HFF-Myc (cell line): ENCODE measurements around the gene GBX2.
A peak's percentile ranks its signal among the peaks of the same experiment; 100 is the strongest.

Experiments used
- DNase-seq: peaks from one replicate; pipeline ENCODE4 v3.0.0-alpha.2; 2011; ENCODE audit warnings: low read depth; ENCODE audit errors: extremely low read depth
- H3K4me3 ChIP-seq: replicated peaks from 2 replicates; pipeline ENCODE4 v1.5.1; 2011; ENCODE audit warnings: low read depth, mild to moderate bottlenecking, control low read depth, low read length
- TF ChIP-seq, protein P1 (sequence below): IDR thresholded peaks from 2 replicates; pipeline ENCODE4 v1.5.1; 2012; ENCODE audit warnings: mild to moderate bottlenecking, low read depth, low read length, control low read depth; ENCODE audit errors: missing control alignments

Gene GBX2

DNA sequence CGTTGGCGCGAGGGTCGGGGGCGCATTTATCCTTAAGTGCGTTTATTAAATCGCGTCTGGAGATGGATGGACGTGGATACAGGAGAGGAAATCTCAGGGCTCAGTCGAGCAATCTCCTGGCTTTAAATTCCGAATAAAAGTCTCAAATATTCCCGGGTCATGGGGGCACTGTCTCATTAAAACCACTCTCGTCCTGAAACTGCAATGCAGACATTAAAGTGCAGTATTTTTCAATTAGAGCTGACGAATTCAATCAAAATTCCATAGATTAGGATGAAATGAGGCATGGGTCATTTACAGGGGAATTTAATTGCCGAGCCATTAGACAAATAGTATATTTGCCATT is 10.7 kb upstream of the GBX2 start:
- DNase-seq: no peak
- TF ChIP-seq, protein P1, sequence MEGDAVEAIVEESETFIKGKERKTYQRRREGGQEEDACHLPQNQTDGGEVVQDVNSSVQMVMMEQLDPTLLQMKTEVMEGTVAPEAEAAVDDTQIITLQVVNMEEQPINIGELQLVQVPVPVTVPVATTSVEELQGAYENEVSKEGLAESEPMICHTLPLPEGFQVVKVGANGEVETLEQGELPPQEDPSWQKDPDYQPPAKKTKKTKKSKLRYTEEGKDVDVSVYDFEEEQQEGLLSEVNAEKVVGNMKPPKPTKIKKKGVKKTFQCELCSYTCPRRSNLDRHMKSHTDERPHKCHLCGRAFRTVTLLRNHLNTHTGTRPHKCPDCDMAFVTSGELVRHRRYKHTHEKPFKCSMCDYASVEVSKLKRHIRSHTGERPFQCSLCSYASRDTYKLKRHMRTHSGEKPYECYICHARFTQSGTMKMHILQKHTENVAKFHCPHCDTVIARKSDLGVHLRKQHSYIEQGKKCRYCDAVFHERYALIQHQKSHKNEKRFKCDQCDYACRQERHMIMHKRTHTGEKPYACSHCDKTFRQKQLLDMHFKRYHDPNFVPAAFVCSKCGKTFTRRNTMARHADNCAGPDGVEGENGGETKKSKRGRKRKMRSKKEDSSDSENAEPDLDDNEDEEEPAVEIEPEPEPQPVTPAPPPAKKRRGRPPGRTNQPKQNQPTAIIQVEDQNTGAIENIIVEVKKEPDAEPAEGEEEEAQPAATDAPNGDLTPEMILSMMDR: no peak
- H3K4me3 ChIP-seq: peak overlapping the region; percentile 33

DNA sequence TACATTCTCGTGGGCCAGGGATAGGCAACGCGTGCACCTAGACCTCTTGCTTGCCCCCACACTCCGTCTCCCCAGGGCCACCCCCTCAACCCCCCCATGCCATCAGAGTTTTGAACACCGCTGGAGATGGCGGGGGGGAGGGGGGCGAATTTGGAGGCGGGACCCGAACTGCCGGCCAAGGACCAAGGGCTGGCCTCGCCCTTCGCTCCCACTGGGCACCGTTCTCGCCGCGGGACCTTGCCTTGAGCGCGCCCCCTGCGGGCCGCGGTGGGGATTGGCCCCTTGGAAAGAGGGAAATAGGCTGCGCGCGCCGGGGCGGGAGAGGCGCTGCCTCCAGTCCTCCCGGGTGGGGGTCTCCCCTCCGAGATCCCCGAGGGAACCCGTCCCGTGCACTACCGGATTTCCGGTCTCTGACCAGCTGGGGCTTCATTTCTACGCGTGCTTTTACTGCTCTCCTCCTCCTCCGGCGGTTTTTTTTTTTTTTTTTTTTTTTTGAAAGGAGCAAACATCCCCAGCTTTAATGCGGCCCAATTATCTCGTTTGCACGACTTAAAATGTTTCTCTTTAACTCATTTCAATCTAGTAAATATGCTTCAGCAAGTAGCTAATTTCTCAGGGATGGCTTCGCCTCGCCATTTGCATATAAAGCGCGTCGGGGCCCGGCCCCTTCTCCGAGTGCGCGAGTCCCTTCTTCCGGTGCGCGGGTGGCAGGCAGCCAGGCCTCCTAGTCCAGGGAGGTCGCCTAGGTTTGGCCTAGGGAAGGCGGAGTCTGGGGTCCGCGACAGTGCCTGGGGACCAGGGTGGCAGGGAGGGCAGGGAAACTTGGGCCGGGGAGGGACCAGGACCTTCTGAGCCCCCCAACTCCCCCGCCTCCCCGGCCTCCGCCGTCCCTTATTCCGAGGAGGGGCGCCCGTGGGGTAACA is 10.0 kb upstream of the GBX2 start:
- H3K4me3 ChIP-seq: peak overlapping the region; percentile 33
- TF ChIP-seq, protein P1: peak; percentile 80
- no peak for DNase-seq

DNA sequence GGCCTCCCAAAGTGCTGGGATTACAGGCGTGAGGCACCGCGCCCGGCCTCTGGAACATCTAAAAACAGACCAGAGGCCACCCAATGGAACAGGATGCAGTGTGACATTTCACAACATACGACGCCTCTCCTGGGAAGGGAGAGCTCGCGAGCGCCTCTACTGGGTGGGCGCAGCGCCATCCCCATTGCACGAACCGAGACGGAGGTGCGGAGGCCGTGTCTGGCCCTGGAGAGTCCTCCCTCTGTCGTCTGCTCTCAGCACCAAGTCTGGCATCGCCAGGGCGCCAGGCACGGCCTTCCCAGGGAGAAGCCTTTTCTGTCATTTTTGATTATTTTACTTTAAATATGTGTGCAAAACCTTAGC is 9.4 kb upstream of the GBX2 start:
- TF ChIP-seq, protein P1: peak; percentile 14
- no peak for DNase-seq
- no peak overlapping the region for H3K4me3 ChIP-seq

DNA sequence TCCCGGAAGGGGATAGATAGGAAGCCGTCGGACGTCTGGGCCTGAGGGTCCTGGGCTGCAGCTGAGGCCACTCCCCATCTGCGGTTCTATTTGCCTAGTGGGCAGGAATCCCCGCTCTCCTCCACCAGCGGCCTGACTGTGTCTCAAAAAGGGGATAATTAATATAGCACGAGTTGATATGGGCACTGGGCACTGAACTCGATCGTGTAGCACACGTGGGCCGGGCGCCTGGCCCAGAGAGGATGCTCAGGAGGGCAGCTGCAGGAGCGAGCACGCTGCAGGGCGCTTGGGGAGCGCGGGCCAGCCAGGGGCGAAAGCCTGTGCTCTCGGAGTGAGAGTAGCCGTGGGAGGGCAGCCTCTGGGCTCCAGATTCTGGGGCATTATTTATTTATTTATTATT is 8.8 kb upstream of the GBX2 start:
- TF ChIP-seq, protein P1: no peak
- no peak for DNase-seq
- no peak overlapping the region for H3K4me3 ChIP-seq

DNA sequence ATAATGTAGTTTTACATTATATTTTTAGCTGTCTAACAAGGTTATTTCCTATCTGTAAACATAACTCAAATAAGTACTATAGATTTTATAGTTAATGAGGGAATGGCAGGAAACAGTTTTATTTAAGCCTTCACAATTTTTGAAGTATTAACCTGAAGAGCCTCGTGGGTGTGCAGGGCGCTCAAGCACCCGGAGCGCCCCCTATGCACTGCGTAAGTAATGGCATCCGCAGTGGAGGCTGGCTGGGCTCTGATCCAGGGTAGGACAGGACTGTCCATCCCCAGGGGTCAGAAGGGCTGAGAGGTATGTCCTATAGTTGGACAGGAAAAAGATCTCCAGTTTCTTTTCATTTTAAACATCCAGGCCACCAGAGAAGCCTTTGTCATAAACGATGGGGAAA is 8.2 kb upstream of the GBX2 start:
- H3K4me3 ChIP-seq: no peak overlapping the region

DNA sequence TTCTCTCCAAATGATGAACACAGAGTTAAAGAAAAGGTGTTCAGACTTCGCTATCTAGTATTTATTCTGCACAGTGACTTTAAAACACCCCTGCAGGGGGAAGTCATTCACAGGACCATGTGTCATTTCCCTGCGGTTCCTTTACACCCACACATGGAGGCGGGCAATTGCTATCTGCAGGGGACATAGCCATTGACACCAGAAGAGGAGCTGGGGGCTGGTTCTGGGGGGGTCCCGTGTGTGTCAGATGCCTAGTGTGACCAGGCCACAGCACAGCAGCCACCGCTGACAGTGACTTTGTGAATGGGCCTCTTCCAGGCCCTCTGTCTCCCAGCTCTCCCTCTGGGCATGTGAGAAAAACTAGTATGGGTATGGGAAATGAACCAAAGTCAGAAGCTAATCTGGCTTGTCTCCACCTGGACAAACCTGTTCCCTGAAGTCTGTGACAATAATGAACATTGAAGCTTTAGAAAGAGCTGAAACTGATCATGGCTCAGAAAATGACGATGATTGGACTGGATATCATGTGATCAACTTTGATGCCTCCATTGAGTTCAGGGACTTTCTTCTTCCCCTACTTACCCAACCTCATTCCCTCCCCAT is 7.5 kb upstream of the GBX2 start:
- DNase-seq: no peak
- TF ChIP-seq, protein P1: no peak
- H3K4me3 ChIP-seq: no peak overlapping the region

More for the DNA sequence above, 8.2 kb upstream of the GBX2 start:
- no peak for DNase-seq
- TF ChIP-seq, protein P1: peak; percentile 73
